Sciatic nerve (tissue), 2 donors: ENCODE data around the gene PALS2. TPM values are rescaled to one million over a fixed set of nuclear protein-coding genes. Genes with fewer than 3 reads are reported as not detected.
A peak's percentile ranks its signal among the peaks of the same experiment; 100 is the strongest.

Experiments used
- ATAC-seq: fragments of 200-7000 bp; cut with Tn5 transposase; one replicate; pipeline ENCODE4 v1.9.1; 2020; ENCODE audit warnings: mild to moderate bottlenecking, moderate library complexity
- DNase-seq: peaks from one replicate; pipeline ENCODE4 v3.0.0-alpha.2; 2020; ENCODE audit warnings: low spot score
- intact Hi-C: fragments of 100-400 bp; cut with DNase I; formaldehyde crosslinking; loops from one replicate; pipeline ENCODE4 v1.14.2; 2022
- total RNA-seq: library from RNA; stranded (reverse); fragmentation: NEBNext Ultra II Directional; extraction: Animal tissue kit (Norgen Biotek cat#: 25700); gene quantifications from one replicate; pipeline ENCODE4 v1.2.1, GENCODE V29; 2021
- donor health status: DM: no; HTN: no; CAD: no.
- donor health status: DM: no; HTN: no; CAD: no.

Gene PALS2
- 177 TPM for total RNA-seq

GRCh38 chr7:24572997-24573553, at the start of gene PALS2:
TSS of gene PALS2 (plus strand) at chr7:24573452. CDS start at chr7:24623668, 50,216 bp downstream.
- ATAC-seq (peak; percentile 88), DNase-seq (peak; percentile 84)
- intact Hi-C loops: no loop called here

DNA sequence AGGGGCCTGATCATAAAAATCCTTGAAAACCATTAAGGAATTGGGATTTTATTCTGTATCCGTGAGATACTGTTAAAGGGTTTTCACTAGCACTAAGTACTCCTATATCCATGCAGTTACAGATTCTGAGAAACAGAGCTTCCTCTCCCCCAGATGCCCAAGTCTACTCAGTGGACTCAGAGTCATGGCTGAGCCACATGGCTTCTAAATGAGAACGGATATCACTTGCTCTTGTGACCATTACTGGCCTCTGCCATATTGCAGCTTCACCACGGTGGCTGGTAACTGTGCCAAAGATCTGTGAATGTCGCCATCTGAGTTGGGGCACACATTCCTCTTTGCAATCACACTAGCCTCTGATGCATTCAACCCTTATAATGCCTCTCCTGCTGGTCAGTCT, 42.0 kb upstream of the PALS2 start:
- intact Hi-C loops: no loop called here
- ATAC-seq: no peak
- no peak for DNase-seq

- intact Hi-C loops: no loop called here
- no peak for DNase-seq
- ATAC-seq: no peak
These were observed 36.6 kb upstream of the PALS2 start for GRCh38 chr7:24536682-24537081.

- DNase-seq (no peak), ATAC-seq (no peak)
- intact Hi-C loops: no loop called here
These were observed 32.3 kb upstream of the PALS2 start for GRCh38 chr7:24540956-24541355.

DNA sequence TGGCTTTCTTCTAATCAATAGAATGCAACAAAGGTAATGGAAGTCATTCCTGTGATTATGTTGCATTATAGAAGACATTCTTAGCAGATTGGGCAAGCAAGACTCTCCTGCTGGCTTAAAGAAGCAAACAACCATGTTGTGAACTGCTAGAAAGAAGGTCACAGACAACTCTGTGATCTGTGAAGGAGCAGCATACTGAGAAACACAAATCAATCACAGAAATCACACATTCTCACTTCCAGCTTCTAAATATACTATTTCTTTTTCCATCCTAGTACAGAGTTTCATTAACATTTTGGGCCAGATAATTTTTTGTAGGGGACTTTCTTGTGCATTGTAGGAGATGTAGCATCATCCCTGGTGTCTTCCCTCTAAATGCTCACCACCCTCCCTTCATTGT, 28.0 kb upstream of the PALS2 start:
- no peak for DNase-seq
- ATAC-seq: no peak
- intact Hi-C loops: no loop called here

- ATAC-seq (no peak), DNase-seq (no peak)
- intact Hi-C loops: no loop called here
These were observed 24.9 kb upstream of the PALS2 start for GRCh38 chr7:24548390-24548789.

DNA sequence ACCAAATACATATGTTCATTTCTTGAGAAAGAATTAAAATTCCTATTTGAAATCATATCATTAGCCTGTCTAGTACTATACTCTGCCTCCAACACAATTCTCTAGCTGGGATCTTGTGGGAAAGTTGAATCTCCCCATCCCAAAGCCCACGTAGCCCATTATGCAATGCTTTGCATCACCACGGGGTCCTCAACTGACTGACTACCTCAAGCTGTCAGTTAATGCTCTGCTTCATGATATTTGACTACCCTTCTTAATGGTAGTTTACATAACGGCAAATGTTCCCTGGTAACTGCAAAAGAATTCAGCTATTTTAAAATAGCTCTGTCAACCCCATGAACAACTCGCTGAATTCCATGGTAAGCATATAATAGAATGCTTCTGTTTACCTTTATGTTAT, 23.3 kb upstream of the PALS2 start:
- ATAC-seq: no peak
- no peak for DNase-seq
- intact Hi-C loops: no loop called here

- intact Hi-C loops: no loop called here
- ATAC-seq (no peak), DNase-seq (no peak)
These were observed 18.1 kb upstream of the PALS2 start for GRCh38 chr7:24555184-24555583.

- intact Hi-C loops: no loop called here
- ATAC-seq: peak; percentile 28
These were observed 17.5 kb upstream of the PALS2 start for GRCh38 chr7:24555719-24556118.

DNA sequence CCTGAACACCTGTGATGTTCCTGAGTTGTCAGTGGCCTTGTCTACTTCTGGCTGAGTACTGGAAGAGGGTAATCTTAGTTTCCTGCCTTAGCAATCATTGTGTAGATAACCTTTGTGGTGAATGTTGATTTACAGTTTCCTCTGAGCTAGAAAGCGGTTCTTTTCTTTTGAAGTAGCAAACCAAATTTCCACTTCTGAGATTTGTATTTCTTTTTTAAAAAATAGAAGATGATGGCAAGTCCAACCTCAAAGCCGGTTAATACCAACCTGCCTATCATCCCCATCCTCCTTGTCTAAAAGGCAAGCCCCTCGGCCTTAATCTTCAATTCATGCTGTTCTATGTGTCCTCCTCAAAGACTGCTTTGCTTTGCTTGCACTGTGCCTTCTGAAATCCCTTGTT, 12.5 kb upstream of the PALS2 start:
- ATAC-seq (no peak), DNase-seq (no peak)
- intact Hi-C loops: no loop called here

More at GRCh38 chr7:24555719-24556118, 17.5 kb upstream of the PALS2 start:
- no peak for DNase-seq

GRCh38 chr7:24566274-24566673, 7.0 kb upstream of the PALS2 start:
- DNase-seq: no peak
- no peak for ATAC-seq
- intact Hi-C loops: no loop called here

GRCh38 chr7:24570983-24571382, 2.3 kb upstream of the PALS2 start:
- intact Hi-C loops: no loop called here
- DNase-seq: no peak
- ATAC-seq: no peak

- DNase-seq (no peak), ATAC-seq (no peak)
- intact Hi-C loops: no loop called here
These were observed 1.2 kb upstream of the PALS2 start for GRCh38 chr7:24572016-24572392.

GRCh38 chr7:24572393-24572996, 757 bp upstream of the PALS2 start:
- DNase-seq (peak; percentile 59), ATAC-seq (peak; percentile 63)
- intact Hi-C loops: no loop called here

- DNase-seq (peak; percentile 75), ATAC-seq (peak; percentile 35)
- intact Hi-C loops: no loop called here
These were observed 494 bp downstream of the PALS2 start for GRCh38 chr7:24573554-24574338.

DNA sequence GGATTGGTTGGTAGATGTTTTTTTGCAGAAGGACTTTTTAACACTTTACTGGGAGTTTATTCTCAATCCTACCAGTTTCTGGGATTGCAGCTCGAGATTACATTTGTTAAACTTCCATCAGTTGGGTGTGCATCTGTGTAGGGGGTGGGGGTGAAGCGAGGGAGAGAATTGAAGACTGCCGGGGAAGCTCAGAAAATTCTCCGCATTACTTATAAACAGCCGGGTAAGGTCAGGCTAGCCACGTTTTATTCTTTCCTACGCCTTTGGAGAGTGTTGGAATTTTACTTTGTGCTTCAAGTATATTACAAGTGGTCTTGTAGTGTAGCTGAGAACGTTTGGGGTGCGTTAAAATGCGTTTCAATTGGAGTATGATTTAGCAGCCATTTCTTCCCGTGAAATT, 1.1 kb downstream of the PALS2 start:
- ATAC-seq: no peak
- intact Hi-C loops: no loop called here
- no peak for DNase-seq

DNA sequence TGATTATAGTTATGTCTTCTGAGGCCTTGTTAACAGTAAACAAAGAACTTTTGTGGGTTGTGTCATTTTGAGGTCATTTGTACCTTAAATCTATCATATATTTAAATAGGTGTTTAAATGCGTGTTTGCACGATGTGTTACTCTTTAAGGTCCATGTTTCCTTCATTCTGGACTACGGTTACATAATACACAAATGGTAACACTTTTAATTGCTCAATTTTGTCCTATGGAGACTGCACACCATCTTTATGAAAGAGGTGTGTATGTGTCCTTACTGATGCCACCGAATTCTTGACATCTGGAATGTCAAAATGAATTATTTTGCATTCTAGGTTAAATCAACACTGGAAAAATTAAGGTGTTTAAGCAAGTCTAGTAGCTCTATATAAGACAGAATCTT, 1.7 kb downstream of the PALS2 start:
- ATAC-seq (no peak), DNase-seq (no peak)
- intact Hi-C loops: no loop called here

DNA sequence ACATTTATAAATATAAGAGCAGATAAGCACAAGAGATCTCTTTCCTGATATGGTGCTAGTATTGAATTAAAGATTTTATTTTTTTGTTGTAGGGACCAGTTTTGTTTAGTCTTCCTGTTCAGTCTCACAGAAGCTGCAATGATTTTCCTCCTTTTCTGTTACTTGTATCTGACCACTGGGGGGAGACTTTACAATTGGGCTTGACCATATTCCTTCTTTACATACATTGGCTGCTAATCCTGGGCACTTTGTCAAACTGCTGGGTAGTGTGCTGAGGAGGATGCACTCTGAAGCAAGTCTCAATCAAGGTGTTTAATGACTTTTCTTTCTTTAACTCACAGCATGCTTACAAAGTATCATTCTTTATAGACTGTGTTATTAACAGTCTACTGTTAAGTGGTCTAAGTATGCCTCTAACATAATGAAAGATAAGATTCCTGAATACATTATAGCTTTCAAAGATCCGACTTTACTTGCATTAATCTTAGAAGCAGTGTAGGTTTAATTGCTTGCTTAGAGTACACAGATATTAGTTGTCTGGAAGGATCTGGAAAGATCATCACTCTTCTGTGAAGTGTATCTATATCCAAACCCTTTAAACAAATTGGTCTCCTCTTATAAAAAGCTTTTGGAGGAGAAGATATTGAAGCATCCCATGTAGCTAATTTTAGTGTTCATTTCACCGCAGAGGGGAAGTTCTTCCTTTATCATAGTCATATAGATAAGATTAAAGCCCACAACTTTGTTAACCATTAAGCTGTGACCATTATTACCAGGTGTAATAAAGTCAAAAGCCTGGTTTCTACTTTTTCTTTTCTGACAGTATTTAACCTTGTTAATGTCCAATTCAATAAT, 3.1 kb downstream of the PALS2 start:
- ATAC-seq (no peak), DNase-seq (no peak)
- intact Hi-C loops: no loop called here

GRCh38 chr7:24578052-24578451, 4.8 kb downstream of the PALS2 start:
- ATAC-seq (no peak), DNase-seq (no peak)
- intact Hi-C loops: no loop called here
